ENCODE results near the gene FBXL16.

GRCh38 chr16:707062-707538, 1.5 kb upstream of the FBXL16 start:
- TF ChIP-seq CTCF (conservative IDR thresholded peaks at IDR 0.05; ENCODE audit: low read depth, low read length) (no peak), EZH2 (IDR thresholded peaks at IDR 0.05; ENCODE audit: borderline replicate concordance, low read depth, low read length, poor library complexity, severe bottlenecking) (no peak)

Data from A673 (cell line).